Measurements from ENCODE around the gene P2RX2. TPM values are rescaled to one million over a fixed set of nuclear protein-coding genes. Genes with fewer than 3 reads are reported as not detected.

The P2RX2 gene
- total RNA-seq, 1 experiment from 2014 or later: not detected

GRCh38 chr12:132603240-132604150, 15.1 kb upstream of the P2RX2 start:
- Histone ChIP-seq H4K20me1 (ENCODE audit: insufficient read depth, low read depth, low read length) (no peaks in the 10 kb centered on the region), H3K4me3 (ENCODE audit: low read length) (no peak overlapping the region), H3K36me3 (ENCODE audit: insufficient read depth, low read length) (no peaks in the 10 kb centered on the region), H2AFZ (ENCODE audit: low read length) (no peak overlapping the region), H3K27me3 (ENCODE audit: low read length) (no peaks in the 10 kb centered on the region), H3K79me2 (ENCODE audit: low read length) (no peaks in the 10 kb centered on the region), H3K9ac (ENCODE audit: low read length) (no peak overlapping the region), H3K9me2 (replicated peaks; ENCODE audit: insufficient read depth, low read length) (no peaks in the 10 kb centered on the region), H3K9me3 (ENCODE audit: low read length) (no peaks in the 10 kb centered on the region), H3K4me2 (ENCODE audit: low read depth, low read length, poor library complexity, severe bottlenecking) (no peak overlapping the region), H3K27ac (ENCODE audit: low read length) (no peak overlapping the region), H3K4me1 (ENCODE audit: low read length) (peaks cover 14% of the 10 kb centered on the region)
- DNase-seq: no peak

GRCh38 chr12:132604151-132604618, 14.4 kb upstream of the P2RX2 start:
- no peaks in the 10 kb centered on the region for H3K27me3 ChIP-seq (ENCODE audit: low read length)
- no peak overlapping the region for H3K27ac ChIP-seq (ENCODE audit: low read length)
- H3K36me3 ChIP-seq (ENCODE audit: insufficient read depth, low read length): no peaks in the 10 kb centered on the region
- no peaks in the 10 kb centered on the region for H3K79me2 ChIP-seq (ENCODE audit: low read length)
- no peak for DNase-seq
- no peak overlapping the region for H3K9ac ChIP-seq (ENCODE audit: low read length)
- H3K9me3 ChIP-seq (ENCODE audit: low read length): no peaks in the 10 kb centered on the region
- H4K20me1 ChIP-seq (ENCODE audit: insufficient read depth, low read depth, low read length): no peaks in the 10 kb centered on the region
- no peak overlapping the region for H2AFZ ChIP-seq (ENCODE audit: low read length)
- H3K9me2 ChIP-seq (replicated peaks; ENCODE audit: insufficient read depth, low read length): no peaks in the 10 kb centered on the region
- no peak overlapping the region for H3K4me3 ChIP-seq (ENCODE audit: low read length)
- peaks cover 9% of the 10 kb centered on the region for H3K4me1 ChIP-seq (ENCODE audit: low read length)
- H3K4me2 ChIP-seq (ENCODE audit: low read depth, low read length, poor library complexity, severe bottlenecking): no peak overlapping the region

- H3K9ac ChIP-seq (ENCODE audit: low read length): no peak overlapping the region
- no peaks in the 10 kb centered on the region for H4K20me1 ChIP-seq (ENCODE audit: insufficient read depth, low read depth, low read length)
- H3K4me2 ChIP-seq (ENCODE audit: low read depth, low read length, poor library complexity, severe bottlenecking): no peak overlapping the region
- H3K4me3 ChIP-seq (ENCODE audit: low read length): no peak overlapping the region
- peaks cover 9% of the 10 kb centered on the region for H3K4me1 ChIP-seq (ENCODE audit: low read length)
- no peak overlapping the region for H3K27ac ChIP-seq (ENCODE audit: low read length)
- H3K27me3 ChIP-seq (ENCODE audit: low read length): no peaks in the 10 kb centered on the region
- no peak for DNase-seq
- H3K9me3 ChIP-seq (ENCODE audit: low read length): no peaks in the 10 kb centered on the region
- no peak overlapping the region for H2AFZ ChIP-seq (ENCODE audit: low read length)
- H3K36me3 ChIP-seq (ENCODE audit: insufficient read depth, low read length): no peaks in the 10 kb centered on the region
- H3K9me2 ChIP-seq (replicated peaks; ENCODE audit: insufficient read depth, low read length): no peaks in the 10 kb centered on the region
- no peaks in the 10 kb centered on the region for H3K79me2 ChIP-seq (ENCODE audit: low read length)
These were observed 13.7 kb upstream of the P2RX2 start for GRCh38 chr12:132604668-132605441.

GRCh38 chr12:132605892-132606291, 12.7 kb upstream of the P2RX2 start:
- Histone ChIP-seq H3K79me2 (ENCODE audit: low read length) (no peaks in the 10 kb centered on the region), H4K20me1 (ENCODE audit: insufficient read depth, low read depth, low read length) (no peaks in the 10 kb centered on the region), H3K4me3 (ENCODE audit: low read length) (no peak overlapping the region), H2AFZ (ENCODE audit: low read length) (no peak overlapping the region), H3K4me2 (ENCODE audit: low read depth, low read length, poor library complexity, severe bottlenecking) (no peak overlapping the region), H3K9me2 (replicated peaks; ENCODE audit: insufficient read depth, low read length) (no peaks in the 10 kb centered on the region), H3K27ac (ENCODE audit: low read length) (no peak overlapping the region), H3K4me1 (ENCODE audit: low read length) (peaks cover 5% of the 10 kb centered on the region), H3K27me3 (ENCODE audit: low read length) (no peaks in the 10 kb centered on the region), H3K9me3 (ENCODE audit: low read length) (no peaks in the 10 kb centered on the region), H3K9ac (ENCODE audit: low read length) (no peak overlapping the region), H3K36me3 (ENCODE audit: insufficient read depth, low read length) (no peaks in the 10 kb centered on the region)
- no peak for DNase-seq

- Histone ChIP-seq H3K27me3 (ENCODE audit: low read length) (no peaks in the 10 kb centered on the region), H2AFZ (ENCODE audit: low read length) (no peak overlapping the region), H4K20me1 (ENCODE audit: insufficient read depth, low read depth, low read length) (no peaks in the 10 kb centered on the region), H3K79me2 (ENCODE audit: low read length) (no peaks in the 10 kb centered on the region), H3K4me3 (ENCODE audit: low read length) (no peak overlapping the region), H3K9me2 (replicated peaks; ENCODE audit: insufficient read depth, low read length) (no peaks in the 10 kb centered on the region), H3K4me1 (ENCODE audit: low read length) (no peaks in the 10 kb centered on the region), H3K4me2 (ENCODE audit: low read depth, low read length, poor library complexity, severe bottlenecking) (no peak overlapping the region), H3K9ac (ENCODE audit: low read length) (no peak overlapping the region), H3K9me3 (ENCODE audit: low read length) (peaks cover under 1% of the 10 kb centered on the region; the same call in 1 of the 2 replicates), H3K27ac (ENCODE audit: low read length) (no peak overlapping the region), H3K36me3 (ENCODE audit: insufficient read depth, low read length) (no peaks in the 10 kb centered on the region)
- DNase-seq: no peak
These were observed 12.1 kb upstream of the P2RX2 start for GRCh38 chr12:132606466-132606865.

GRCh38 chr12:132606927-132607326, 11.6 kb upstream of the P2RX2 start:
- Histone ChIP-seq H3K9ac (ENCODE audit: low read length) (no peak overlapping the region), H3K79me2 (ENCODE audit: low read length) (no peaks in the 10 kb centered on the region), H3K9me3 (ENCODE audit: low read length) (peaks cover 6% of the 10 kb centered on the region), H3K36me3 (ENCODE audit: insufficient read depth, low read length) (no peaks in the 10 kb centered on the region), H3K9me2 (replicated peaks; ENCODE audit: insufficient read depth, low read length) (no peaks in the 10 kb centered on the region), H3K4me1 (ENCODE audit: low read length) (no peaks in the 10 kb centered on the region), H4K20me1 (ENCODE audit: insufficient read depth, low read depth, low read length) (no peaks in the 10 kb centered on the region), H3K27me3 (ENCODE audit: low read length) (no peaks in the 10 kb centered on the region), H3K4me2 (ENCODE audit: low read depth, low read length, poor library complexity, severe bottlenecking) (no peak overlapping the region), H3K4me3 (ENCODE audit: low read length) (no peak overlapping the region), H2AFZ (ENCODE audit: low read length) (no peak overlapping the region), H3K27ac (ENCODE audit: low read length) (no peak overlapping the region)
- no peak for DNase-seq

GRCh38 chr12:132608231-132609171, 10.1 kb upstream of the P2RX2 start:
- H3K4me1 ChIP-seq (ENCODE audit: low read length): no peaks in the 10 kb centered on the region
- H3K9me2 ChIP-seq (replicated peaks; ENCODE audit: insufficient read depth, low read length): no peaks in the 10 kb centered on the region
- H3K79me2 ChIP-seq (ENCODE audit: low read length): no peaks in the 10 kb centered on the region
- H3K27ac ChIP-seq (ENCODE audit: low read length): no peak overlapping the region
- no peak for DNase-seq
- no peak overlapping the region for H3K4me2 ChIP-seq (ENCODE audit: low read depth, low read length, poor library complexity, severe bottlenecking)
- H3K4me3 ChIP-seq (ENCODE audit: low read length): no peak overlapping the region
- no peak overlapping the region for H3K9ac ChIP-seq (ENCODE audit: low read length)
- H3K36me3 ChIP-seq (ENCODE audit: insufficient read depth, low read length): no peaks in the 10 kb centered on the region
- no peaks in the 10 kb centered on the region for H4K20me1 ChIP-seq (ENCODE audit: insufficient read depth, low read depth, low read length)
- no peaks in the 10 kb centered on the region for H3K27me3 ChIP-seq (ENCODE audit: low read length)
- H2AFZ ChIP-seq (ENCODE audit: low read length): no peak overlapping the region
- H3K9me3 ChIP-seq (ENCODE audit: low read length): peaks cover 11% of the 10 kb centered on the region
